Liver (tissue), 9 donors: ENCODE results near the gene FUCA1. TPM values are rescaled to one million over a fixed set of nuclear protein-coding genes. Genes with fewer than 3 reads are reported as not detected.

Experiments used
- DNase-seq: peaks from one replicate; pipeline ENCODE4 v3.0.0-alpha.2; 2017; ENCODE audit warnings: low spot score
- H3K27ac ChIP-seq, 2 donors: one replicate each; pipeline ENCODE4 v1.7.0; 2013; ENCODE audit warnings: inconsistent platforms in 2 of 2, low read length in 2 of 2, control low read depth in 1 of 2, low read depth in 1 of 2, mild to moderate bottlenecking in 1 of 2
- H3K27me3 ChIP-seq, 4 donors: one replicate each; pipeline versions ENCODE4 v1.6.1 to v1.7.0; 2013; ENCODE audit warnings: low read length in 3 of 4, inconsistent platforms in 1 of 4, mild to moderate bottlenecking in 1 of 4, moderate library complexity in 1 of 4; ENCODE audit not compliant: control insufficient read depth in 4 of 4, insufficient read depth in 4 of 4
- H3K36me3 ChIP-seq, 4 donors: one replicate each; pipeline versions ENCODE4 v1.6.1 to v1.7.0; 2013; ENCODE audit warnings: low read length in 3 of 4, mild to moderate bottlenecking in 3 of 4, low read depth in 1 of 4, moderate library complexity in 1 of 4; ENCODE audit not compliant: control insufficient read depth in 4 of 4, insufficient read depth in 3 of 4
- H3K4me1 ChIP-seq, 4 donors: one replicate each; pipeline versions ENCODE4 v1.6.1 to v1.7.0; 2013; ENCODE audit warnings: low read length in 3 of 4, mild to moderate bottlenecking in 3 of 4, moderate library complexity in 1 of 4; ENCODE audit not compliant: control insufficient read depth in 4 of 4, insufficient read depth in 4 of 4
- H3K4me3 ChIP-seq, 3 donors: one replicate each; pipeline versions ENCODE4 v1.6.1 to v1.7.0; 2013; ENCODE audit warnings: low read length in 3 of 3, control low read depth in 1 of 3, low read depth in 1 of 3, mild to moderate bottlenecking in 1 of 3
- H3K9ac ChIP-seq, 2 donors: one replicate each; pipeline ENCODE4 v1.7.0; 2013; ENCODE audit warnings: low read length in 2 of 2, mild to moderate bottlenecking in 2 of 2, moderate library complexity in 2 of 2, control low read depth in 1 of 2, low read depth in 1 of 2
- H3K9me3 ChIP-seq, 4 donors: one replicate each; pipeline versions ENCODE4 v1.6.1 to v1.7.0; 2013; ENCODE audit warnings: low read length in 3 of 4; ENCODE audit not compliant: control insufficient read depth in 4 of 4
- ATF3 ChIP-seq: IDR thresholded peaks from 2 replicates; pipeline ENCODE4 v1.6.1; 2016; ENCODE audit warnings: antibody characterized with exemption
- CTCF ChIP-seq: fragments of 150-350 bp; IDR thresholded peaks from 2 replicates; pipeline ENCODE4 v1.5.1; 2017; ENCODE audit warnings: improper control_type of control experiment, low read depth, low read length; ENCODE audit not compliant: missing input control
- EGR1 ChIP-seq, 2 donors: IDR thresholded peaks; 2 replicates each; pipeline ENCODE4 v1.6.1; 2016 to 2018; ENCODE audit warnings: antibody characterized with exemption in 2 of 2, low read depth in 2 of 2
- FOXA1 ChIP-seq: IDR thresholded peaks from 2 replicates; pipeline ENCODE4 v1.6.1; 2016; ENCODE audit warnings: antibody characterized with exemption
- FOXA2 ChIP-seq: IDR thresholded peaks from 2 replicates; pipeline ENCODE4 v1.6.1; 2016; ENCODE audit warnings: antibody characterized with exemption
- GABPA ChIP-seq, 2 donors: IDR thresholded peaks in 1 of 2; conservative IDR thresholded peaks in 1 of 2; 2 replicates each; pipeline ENCODE4 v1.6.1; 2016; ENCODE audit warnings: antibody characterized with exemption in 2 of 2, mild to moderate bottlenecking in 1 of 2, moderate library complexity in 1 of 2
- HNF4A ChIP-seq, 2 donors: conservative IDR thresholded peaks; 2 replicates each; pipeline ENCODE4 v1.6.1; 2016; ENCODE audit warnings: antibody characterized with exemption in 2 of 2, mild to moderate bottlenecking in 2 of 2
- HNF4G ChIP-seq: IDR thresholded peaks from 2 replicates; pipeline ENCODE4 v1.6.1; 2016; ENCODE audit warnings: antibody characterized with exemption
- JUND ChIP-seq, 2 donors: IDR thresholded peaks; 2 replicates each; pipeline ENCODE4 v1.6.1; 2016; ENCODE audit warnings: antibody characterized with exemption in 2 of 2
- MAX ChIP-seq: IDR thresholded peaks from 2 replicates; pipeline ENCODE4 v1.6.1; 2016; ENCODE audit warnings: antibody characterized with exemption
- RAD21 ChIP-seq, 2 donors: IDR thresholded peaks; 2 replicates each; pipeline ENCODE4 v1.6.1; 2016; ENCODE audit warnings: antibody characterized with exemption in 2 of 2, mild to moderate bottlenecking in 2 of 2
- REST ChIP-seq: IDR thresholded peaks from 2 replicates; pipeline ENCODE4 v1.6.1; 2016; ENCODE audit warnings: antibody characterized with exemption, mild to moderate bottlenecking
- RXRA ChIP-seq, 2 donors: IDR thresholded peaks; 2 replicates each; pipeline ENCODE4 v1.6.1; 2017 to 2018; ENCODE audit warnings: antibody characterized with exemption in 2 of 2, mild to moderate bottlenecking in 1 of 2
- SP1 ChIP-seq: IDR thresholded peaks from 2 replicates; pipeline ENCODE4 v1.6.1; 2018; ENCODE audit warnings: antibody characterized with exemption, mild to moderate bottlenecking
- TAF1 ChIP-seq: conservative IDR thresholded peaks from 2 replicates; pipeline ENCODE4 v1.6.1; 2016; ENCODE audit warnings: antibody characterized with exemption, mild to moderate bottlenecking
- YY1 ChIP-seq: IDR thresholded peaks from 2 replicates; pipeline ENCODE4 v1.6.1; 2016; ENCODE audit warnings: antibody characterized with exemption, mild to moderate bottlenecking
- ZBTB33 ChIP-seq: IDR thresholded peaks from 2 replicates; pipeline ENCODE4 v1.6.1; 2016; ENCODE audit warnings: antibody characterized with exemption
- WGBS: extraction: QIAGEN DNeasy Blood & Tissue Kit; methylation state at CpG from one replicate; pipeline ENCODE4 v1.1.7; 2013; 5-methylcytosine and 5-hydroxymethylcytosine counted together
- polyA plus RNA-seq, 2 donors: library from polyadenylated mRNA; stranded (reverse) in 1 of 2; unstranded in 1 of 2; fragments of 200-250 nt in 1 of 2; fragments of >200 nt in 1 of 2; fragmentation: Nextera tagmentation in 1 of 2; extraction: Ambion mirVana in 1 of 2; gene quantifications; one replicate each; pipeline versions ENCODE4 v1.2.1 to v1.2.3, GENCODE V29; 2013 to 2015
- total RNA-seq, 2 donors: library from RNA; depleted of rRNA; stranded (reverse); fragments of >200 nt; gene quantifications; one replicate each; pipeline ENCODE4 v1.2.3, GENCODE V29; 2014
- donor health status: healthy.
- donor health status: healthy.
- donor health status: healthy.
- donor health status: healthy.
- donor health status: healthy.

The FUCA1 gene
- total and polyA plus RNA-seq, 4 donors, result 33.8 to 58.0 (median 44.7) TPM

- Histone ChIP-seq H3K36me3 (no peaks in the 10 kb centered on the region), H3K9ac (no peak overlapping the region), H3K27ac (no peak overlapping the region), H3K4me3 (no peak overlapping the region), H3K4me1 (no peaks in the 10 kb centered on the region), H3K27me3 (no peaks in the 10 kb centered on the region), H3K9me3 (peaks cover 0 to 25% (median 13%) of the 10 kb centered on the region in 4 donors)
- WGBS, result 84% methylated on average over 3 of the region's 3 CpGs
- no peak for TF ChIP-seq FOXA1
- no peak for TF ChIP-seq REST
- TF ChIP-seq GABPA (IDR thresholded peaks at IDR 0.05 in 1 of 2, conservative IDR thresholded peaks at IDR 0.05 in 1 of 2), result no peak
- no peak for TF ChIP-seq CTCF
- TF ChIP-seq FOXA2, result no peak
- TF ChIP-seq RXRA (IDR thresholded peaks at IDR 0.05), result no peak
- no peak for TF ChIP-seq SP1
- no peak for DNase-seq
Observed at GRCh38 chr1:23875382-23875781, 7.3 kb upstream of the FUCA1 start.

GRCh38 chr1:23872421-23872820 lies 4.3 kb upstream of the FUCA1 start:
- Histone ChIP-seq H3K9ac (no peak overlapping the region), H3K27me3 (no peaks in the 10 kb centered on the region), H3K36me3 (no peaks in the 10 kb centered on the region), H3K4me1 (peaks cover 2 to 12% (median 8%) of the 10 kb centered on the region in 4 donors), H3K9me3 (no peaks in the 10 kb centered on the region), H3K4me3 (no peak overlapping the region), H3K27ac (no peak overlapping the region)
- WGBS, result 90% methylated on average over 3 of the region's 3 CpGs
- no peak for DNase-seq
- no peak for TF ChIP-seq ATF3
- no peak for TF ChIP-seq FOXA1
- no peak for TF ChIP-seq CTCF
- no peak for TF ChIP-seq REST
- TF ChIP-seq JUND (IDR thresholded peaks at IDR 0.05), result no peak
- no peak for TF ChIP-seq TAF1
- TF ChIP-seq GABPA (IDR thresholded peaks at IDR 0.05 in 1 of 2, conservative IDR thresholded peaks at IDR 0.05 in 1 of 2), result no peak
- TF ChIP-seq HNF4A (conservative IDR thresholded peaks at IDR 0.05), result no peak
- no peak for TF ChIP-seq EGR1 (IDR thresholded peaks at IDR 0.05; ENCODE audit: low read depth in 2 of 2)
- TF ChIP-seq YY1, result no peak
- TF ChIP-seq FOXA2, result no peak
- TF ChIP-seq HNF4G, result no peak
- no peak for TF ChIP-seq SP1
- TF ChIP-seq MAX, result no peak
- no peak for TF ChIP-seq RAD21 (IDR thresholded peaks at IDR 0.05)
- TF ChIP-seq ZBTB33, result no peak
- TF ChIP-seq RXRA (IDR thresholded peaks at IDR 0.05), result no peak
